Activated naive CD4-positive, alpha-beta T cell treated with anti-CD3 and anti-CD28 coated beads for 36 hours (primary cell): Measurements from ENCODE around the gene RNF208. TPM values are rescaled to one million over a fixed set of nuclear protein-coding genes. Genes with fewer than 3 reads are reported as not detected.

Source experiments
- CTCF ChIA-PET: fragments of 350-600 bp; sonication (Branson Sonifier 250); formaldehyde crosslinking; loops from one replicate; lab custom pipeline; 2021; ENCODE audit warnings: antibody characterized with exemption; lab: Charles Lee
- DNase-seq: peaks from one replicate; pipeline ENCODE4 v3.0.0-alpha.2; 2020
- H3K27ac Mint-ChIP-seq: one replicate; pipeline ENCODE4 v1.8.0; 2021; ENCODE audit warnings: mild to moderate bottlenecking, mixed read lengths
- H3K27me3 Mint-ChIP-seq: one replicate; pipeline ENCODE4 v1.8.0; 2021; ENCODE audit warnings: low read depth, mixed read lengths
- H3K36me3 Mint-ChIP-seq: one replicate; pipeline ENCODE4 v1.8.0; 2021; ENCODE audit warnings: low read depth, mixed read lengths
- H3K4me1 Mint-ChIP-seq: one replicate; pipeline ENCODE4 v1.8.0; 2021; ENCODE audit warnings: low read depth, mixed read lengths
- H3K4me3 Mint-ChIP-seq: one replicate; pipeline ENCODE4 v1.8.0; 2021; ENCODE audit warnings: mild to moderate bottlenecking, moderate library complexity, mixed read lengths
- H3K9me3 Mint-ChIP-seq: one replicate; pipeline ENCODE4 v1.8.0; 2021; ENCODE audit warnings: mixed read lengths
- intact Hi-C: fragments of 100-400 bp; cut with micrococcal nuclease; formaldehyde crosslinking; loops from one replicate; pipeline ENCODE4 v1.15.1; 2023
- total RNA-seq, 2 experiments: library from RNA; stranded (reverse); gene quantifications; one replicate each; pipeline ENCODE4 v1.2.3, GENCODE V29; 2021

Gene RNF208
- total RNA-seq, 2 experiments from 2014 or later = 4.9 to 5.0 TPM

DNA sequence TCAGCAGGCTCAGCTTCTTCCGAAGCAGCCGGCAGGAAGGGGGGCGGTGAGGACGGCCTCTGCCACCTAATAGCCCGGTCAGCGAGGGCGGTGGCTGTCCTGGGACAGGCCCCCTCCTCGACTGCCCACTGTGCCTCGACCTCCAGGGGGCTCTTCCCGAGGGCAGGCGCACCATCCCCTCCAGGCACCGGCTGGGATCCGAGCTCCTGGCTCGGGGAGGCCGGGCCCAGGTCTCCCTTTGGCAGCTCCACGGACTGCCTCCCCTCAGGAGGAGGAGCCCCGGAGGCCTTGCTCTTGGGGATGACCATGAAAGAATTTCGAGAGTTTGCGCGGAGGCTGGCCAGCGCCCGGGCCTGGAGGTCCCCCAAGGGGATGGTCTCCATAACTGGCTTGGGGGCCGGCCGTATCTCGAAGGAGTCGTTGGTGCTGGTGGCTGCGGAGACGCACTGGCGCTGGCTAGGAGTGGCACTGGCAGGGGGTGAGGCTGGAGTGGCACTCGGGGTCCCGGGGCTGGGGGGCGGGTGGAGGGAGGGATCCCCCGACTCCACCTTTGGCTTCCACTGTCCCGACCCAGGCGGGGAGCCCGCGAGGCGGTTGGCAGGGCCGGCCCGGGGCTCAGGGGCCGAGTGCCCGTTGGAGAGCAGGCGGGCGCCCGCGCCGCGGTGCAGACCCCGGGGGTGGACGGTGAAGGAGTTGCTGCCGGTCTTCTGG, 22.5 kb downstream of the RNF208 start:
- Mint-ChIP-seq H3K36me3 (no peaks in the 10 kb centered on the region), H3K4me3 (peak overlapping the region; percentile 73), H3K4me1 (peaks cover 31% of the 10 kb centered on the region), H3K27me3 (no peaks in the 10 kb centered on the region), H3K27ac (no peak overlapping the region), H3K9me3 (no peaks in the 10 kb centered on the region)
- no peak for DNase-seq
- CTCF ChIA-PET = interaction anchor here (1.6 to 3.8 kb wide), 2 partner anchors 11 to 131 kb away, joined by 3 to 16 read pairs; partner anchors contain the start of genes ANAPC2 and SSNA1
- intact Hi-C loops = loop anchor here (1.0 to 5.0 kb wide), 5 partner anchors 10 to 392 kb away; partner anchors contain the start of genes RABL6 and TUBB4B

DNA sequence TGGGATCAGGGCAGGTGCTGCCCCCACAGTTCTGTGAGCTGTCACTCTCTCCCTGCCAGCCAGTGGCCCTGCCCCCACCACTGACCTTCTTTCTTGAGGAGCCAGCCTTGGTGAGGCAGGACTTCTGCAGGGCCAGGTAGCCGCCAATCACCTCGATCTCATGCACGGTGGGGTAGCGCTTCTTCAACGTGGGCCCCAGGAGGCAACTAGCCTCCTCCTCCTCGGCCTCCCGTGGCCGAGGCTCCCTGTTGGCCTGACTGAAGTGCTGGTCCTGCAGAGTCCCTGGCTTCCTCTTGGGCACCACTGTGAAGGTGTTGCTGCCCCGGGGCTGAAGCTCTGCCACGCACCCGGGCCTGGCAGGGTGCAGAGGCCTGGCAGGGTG, 23.1 kb downstream of the RNF208 start:
- Mint-ChIP-seq H3K27me3 (no peaks in the 10 kb centered on the region), H3K27ac (no peak overlapping the region), H3K36me3 (no peaks in the 10 kb centered on the region), H3K9me3 (no peaks in the 10 kb centered on the region), H3K4me3 (peak overlapping the region; percentile 6), H3K4me1 (peaks cover 24% of the 10 kb centered on the region)
- intact Hi-C loops = no loop called here
- CTCF ChIA-PET = interaction anchor here (1.6 to 3.8 kb wide), 2 partner anchors 10 to 131 kb away, joined by 3 to 16 read pairs; partner anchors contain the start of genes ANAPC2 and SSNA1
- DNase-seq = no peak

DNA sequence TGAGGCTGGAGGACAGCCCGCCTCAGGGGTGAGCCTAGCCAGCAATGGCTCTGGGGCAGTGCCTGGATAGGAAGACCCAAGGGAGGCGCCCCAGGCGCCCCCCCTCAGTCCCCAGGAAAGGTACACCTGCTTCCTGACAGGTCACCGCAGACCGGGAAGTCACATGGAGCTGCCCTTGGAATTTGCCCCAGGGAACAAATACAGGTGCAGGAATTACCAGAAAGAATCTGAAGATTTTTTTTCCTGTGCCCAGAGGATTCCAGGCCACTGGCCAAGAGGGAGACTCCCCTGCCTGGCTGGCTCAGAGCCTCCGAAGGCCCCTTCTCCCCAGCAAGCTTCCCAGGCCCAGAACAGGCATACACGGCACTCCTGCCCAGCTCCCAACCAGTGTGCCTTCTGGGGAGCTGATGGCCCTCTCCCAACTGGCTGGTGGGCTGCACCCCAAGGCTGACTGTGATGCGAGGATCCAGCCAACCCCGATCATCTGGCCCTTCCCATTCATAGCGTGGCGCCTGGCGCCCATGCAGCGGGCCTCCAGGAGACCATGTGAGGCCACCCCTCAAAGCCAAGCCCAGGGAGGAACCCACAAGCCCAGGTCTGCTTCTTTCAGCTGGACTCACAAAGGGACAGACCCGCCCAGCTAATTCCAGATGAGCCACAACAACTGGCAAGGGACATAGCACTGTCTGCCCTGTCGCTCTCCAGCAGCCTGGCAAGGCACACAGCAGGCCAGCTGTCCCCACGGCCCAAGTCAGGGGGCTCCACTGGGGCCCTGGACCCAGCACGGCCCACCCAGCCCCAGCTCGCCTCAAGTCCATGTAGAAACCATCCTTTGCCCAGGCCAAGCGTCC, 23.8 kb downstream of the RNF208 start:
- intact Hi-C loops = no loop called here
- Mint-ChIP-seq H3K4me3 (peak overlapping the region; percentile 6), H3K9me3 (no peaks in the 10 kb centered on the region), H3K4me1 (peaks cover 19% of the 10 kb centered on the region), H3K36me3 (no peaks in the 10 kb centered on the region), H3K27me3 (no peaks in the 10 kb centered on the region), H3K27ac (no peak overlapping the region)
- no peak for DNase-seq
- CTCF ChIA-PET = interaction anchor here (1.6 to 3.8 kb wide), 3 partner anchors 9 to 169 kb away, joined by 3 to 16 read pairs (median 5); partner anchors contain the start of genes ANAPC2 and SSNA1

DNA sequence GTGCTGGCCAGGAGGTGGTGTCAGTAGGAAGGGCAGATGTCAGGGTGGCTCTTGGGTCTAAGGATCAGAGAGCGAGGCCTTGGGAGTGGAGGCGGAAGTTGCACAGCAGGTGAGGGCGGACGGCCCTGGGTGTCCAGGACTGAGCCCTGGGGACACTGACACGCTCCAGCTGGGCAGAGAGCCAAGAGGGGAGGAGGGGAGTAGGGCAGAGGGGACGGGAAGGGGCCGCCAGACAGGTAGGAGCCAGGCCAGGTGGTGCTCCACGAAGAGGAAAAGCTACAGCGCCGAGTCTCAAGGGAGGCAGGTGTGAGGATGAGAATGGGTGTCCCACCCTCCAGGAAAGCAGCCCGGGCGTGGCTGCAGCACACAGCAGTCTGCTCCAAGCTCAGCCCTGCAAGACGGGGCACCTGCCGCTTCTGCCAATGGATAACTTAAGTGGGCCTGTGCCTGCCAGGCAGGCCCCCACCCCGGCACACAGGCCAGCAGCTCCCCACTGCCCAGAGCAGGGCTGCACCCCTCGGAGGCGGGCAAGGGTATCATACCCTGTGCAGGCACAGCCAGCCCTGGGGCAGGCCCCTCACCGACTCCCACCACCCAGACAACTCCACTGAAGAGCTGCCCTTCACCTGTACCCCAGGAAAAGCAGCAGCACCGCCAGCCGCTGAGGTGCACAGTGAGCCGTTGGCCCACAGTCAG, 26.4 kb downstream of the RNF208 start:
- Mint-ChIP-seq H3K9me3 (no peaks in the 10 kb centered on the region), H3K27ac (no peak overlapping the region), H3K4me3 (no peak overlapping the region), H3K27me3 (no peaks in the 10 kb centered on the region), H3K36me3 (peaks cover 1% of the 10 kb centered on the region), H3K4me1 (peaks cover 5% of the 10 kb centered on the region)
- intact Hi-C loops = no loop called here
- CTCF ChIA-PET = interaction anchor here (1.3 kb wide), 1 partner anchor 41 kb away, joined by 4 read pairs; no protein-coding TSS in a partner anchor
- no peak for DNase-seq

DNA sequence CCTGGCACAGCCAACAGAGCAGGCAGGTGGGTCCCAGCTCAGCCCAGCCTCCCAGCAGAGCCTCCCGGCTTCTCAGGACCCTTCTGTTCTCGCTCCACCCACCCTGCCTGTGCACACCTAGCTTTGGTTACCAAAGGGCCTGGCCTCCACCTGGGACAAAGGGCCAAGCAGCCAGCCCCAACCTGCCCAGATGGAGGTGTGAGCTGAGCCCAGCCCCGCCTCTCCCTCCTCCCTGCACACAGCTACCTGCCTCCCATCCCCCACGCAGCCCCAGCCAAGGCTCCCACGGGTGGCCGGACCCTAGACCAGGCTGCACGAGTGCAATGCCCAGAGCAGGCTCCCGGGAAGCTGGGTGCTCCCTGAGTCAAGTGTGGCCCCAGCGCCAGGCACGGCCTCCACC, 27.1 kb downstream of the RNF208 start:
- intact Hi-C loops = no loop called here
- no peak for DNase-seq
- peaks cover 8% of the 10 kb centered on the region for H3K4me1 Mint-ChIP-seq
- peaks cover 2% of the 10 kb centered on the region for H3K36me3 Mint-ChIP-seq
- no peaks in the 10 kb centered on the region for H3K9me3 Mint-ChIP-seq
- no peaks in the 10 kb centered on the region for H3K27me3 Mint-ChIP-seq
- no peak overlapping the region for H3K27ac Mint-ChIP-seq
- CTCF ChIA-PET = interaction anchor here (1.3 kb wide), 1 partner anchor 42 kb away, joined by 4 read pairs; no protein-coding TSS in a partner anchor
- no peak overlapping the region for H3K4me3 Mint-ChIP-seq

DNA sequence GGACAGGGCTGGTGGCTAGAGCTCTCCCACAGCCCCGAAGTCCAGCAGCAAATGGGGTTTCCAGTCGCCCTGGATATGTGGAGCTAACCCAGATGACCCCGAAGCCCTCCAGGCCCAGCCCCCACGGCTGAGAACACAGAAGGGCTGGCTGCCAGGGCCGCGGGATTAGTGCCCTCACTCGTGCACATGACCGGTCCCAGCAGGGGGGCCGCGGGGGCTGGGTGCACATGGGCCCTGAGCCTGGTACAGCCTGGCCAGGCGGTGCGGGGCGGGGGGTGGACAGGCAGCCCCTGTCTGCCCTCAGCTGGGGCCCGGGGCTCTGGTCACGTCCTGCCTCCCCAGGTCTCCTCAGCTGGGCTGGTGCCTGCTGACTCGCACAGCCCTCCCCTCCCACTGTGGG, 27.7 kb downstream of the RNF208 start:
- Mint-ChIP-seq H3K9me3 (no peaks in the 10 kb centered on the region), H3K27ac (no peak overlapping the region), H3K4me3 (no peak overlapping the region), H3K27me3 (no peaks in the 10 kb centered on the region), H3K4me1 (peaks cover 11% of the 10 kb centered on the region), H3K36me3 (peaks cover 2% of the 10 kb centered on the region)
- intact Hi-C loops = no loop called here
- CTCF ChIA-PET = interaction anchor here (0.5 to 1.3 kb wide), 2 partner anchors 19 to 111 kb away, joined by 3 read pairs; no protein-coding TSS in a partner anchor
- no peak for DNase-seq

DNA sequence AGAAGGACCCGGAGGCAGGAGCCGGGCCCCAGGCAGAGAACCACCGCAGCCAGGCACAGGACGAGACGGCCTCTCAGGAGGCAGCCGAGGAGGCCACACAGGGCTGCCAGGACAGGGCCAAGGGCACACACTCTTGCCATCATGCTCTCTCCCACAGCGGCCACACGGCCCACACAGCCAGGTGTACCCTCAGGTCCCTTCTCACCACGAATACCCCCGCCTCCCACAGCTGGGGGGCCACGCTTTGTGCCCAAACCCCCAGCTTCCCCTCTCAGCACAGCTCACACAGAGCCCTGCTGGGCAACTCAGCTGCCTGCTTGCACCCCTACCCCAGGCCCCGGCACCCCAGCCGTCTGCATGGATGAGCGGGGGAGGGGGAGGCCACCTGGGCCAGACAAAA, 28.3 kb downstream of the RNF208 start:
- H3K27me3 Mint-ChIP-seq = no peaks in the 10 kb centered on the region
- intact Hi-C loops = no loop called here
- no peak for DNase-seq
- CTCF ChIA-PET = interaction anchor here (1.3 kb wide), 1 partner anchor 18 kb away, joined by 3 read pairs; no protein-coding TSS in a partner anchor
- no peaks in the 10 kb centered on the region for H3K9me3 Mint-ChIP-seq
- H3K36me3 Mint-ChIP-seq = peaks cover 2% of the 10 kb centered on the region
- no peak overlapping the region for H3K27ac Mint-ChIP-seq
- H3K4me1 Mint-ChIP-seq = peaks cover 16% of the 10 kb centered on the region
- no peak overlapping the region for H3K4me3 Mint-ChIP-seq

DNA sequence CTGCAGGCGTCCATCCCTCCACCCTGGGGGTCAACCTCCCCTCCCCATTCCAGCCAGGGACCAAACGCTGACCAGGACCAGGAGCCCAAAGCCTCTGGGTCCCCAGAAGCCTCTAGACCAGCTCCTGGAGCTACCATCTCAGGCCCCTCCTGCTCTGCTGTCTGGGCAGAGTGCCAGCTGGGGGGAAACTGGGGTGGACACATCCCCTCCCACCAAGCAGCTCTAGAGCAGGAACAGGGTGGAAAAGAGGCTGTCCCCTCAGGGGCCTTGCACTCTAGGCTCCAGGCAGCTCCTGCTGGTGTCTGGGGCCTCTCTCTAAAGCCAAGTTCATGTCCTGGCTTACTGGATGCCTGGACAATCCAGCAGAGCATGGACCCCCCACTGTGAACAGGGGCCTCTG, 29.2 kb downstream of the RNF208 start:
- no peak overlapping the region for H3K4me3 Mint-ChIP-seq
- no peak overlapping the region for H3K27ac Mint-ChIP-seq
- H3K9me3 Mint-ChIP-seq = no peaks in the 10 kb centered on the region
- CTCF ChIA-PET = interaction anchor here (1.0 to 1.3 kb wide), 2 partner anchors 17 to 44 kb away, joined by 3 to 4 read pairs; no protein-coding TSS in a partner anchor
- H3K4me1 Mint-ChIP-seq = peaks cover 16% of the 10 kb centered on the region
- DNase-seq = no peak
- H3K36me3 Mint-ChIP-seq = peaks cover 3% of the 10 kb centered on the region
- intact Hi-C loops = no loop called here
- H3K27me3 Mint-ChIP-seq = no peaks in the 10 kb centered on the region

DNA sequence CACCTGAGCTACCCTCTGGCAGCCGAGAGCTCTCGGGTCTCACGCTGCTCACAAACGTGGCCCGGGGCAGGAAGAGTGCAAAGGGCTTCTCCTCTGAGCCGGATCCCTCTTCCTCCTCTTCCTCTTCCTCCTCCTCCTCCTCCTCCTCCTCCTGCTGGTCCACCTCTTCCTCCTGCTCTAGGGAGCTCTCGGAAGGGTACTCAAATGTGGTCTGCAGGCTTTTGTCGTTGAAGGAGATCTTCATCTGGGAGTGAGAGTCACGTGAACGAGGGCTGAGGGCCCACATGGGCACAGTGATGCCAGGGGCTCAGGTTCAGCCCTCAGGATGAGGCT, 29.6 kb downstream of the RNF208 start:
- no peak for DNase-seq
- Mint-ChIP-seq H3K4me1 (peaks cover 20% of the 10 kb centered on the region), H3K9me3 (no peaks in the 10 kb centered on the region), H3K27me3 (no peaks in the 10 kb centered on the region), H3K27ac (no peak overlapping the region), H3K36me3 (peaks cover 3% of the 10 kb centered on the region), H3K4me3 (no peak overlapping the region)
- CTCF ChIA-PET = interaction anchor here (1.0 kb wide), 1 partner anchor 44 kb away, joined by 4 read pairs; no protein-coding TSS in a partner anchor
- intact Hi-C loops = no loop called here

DNA sequence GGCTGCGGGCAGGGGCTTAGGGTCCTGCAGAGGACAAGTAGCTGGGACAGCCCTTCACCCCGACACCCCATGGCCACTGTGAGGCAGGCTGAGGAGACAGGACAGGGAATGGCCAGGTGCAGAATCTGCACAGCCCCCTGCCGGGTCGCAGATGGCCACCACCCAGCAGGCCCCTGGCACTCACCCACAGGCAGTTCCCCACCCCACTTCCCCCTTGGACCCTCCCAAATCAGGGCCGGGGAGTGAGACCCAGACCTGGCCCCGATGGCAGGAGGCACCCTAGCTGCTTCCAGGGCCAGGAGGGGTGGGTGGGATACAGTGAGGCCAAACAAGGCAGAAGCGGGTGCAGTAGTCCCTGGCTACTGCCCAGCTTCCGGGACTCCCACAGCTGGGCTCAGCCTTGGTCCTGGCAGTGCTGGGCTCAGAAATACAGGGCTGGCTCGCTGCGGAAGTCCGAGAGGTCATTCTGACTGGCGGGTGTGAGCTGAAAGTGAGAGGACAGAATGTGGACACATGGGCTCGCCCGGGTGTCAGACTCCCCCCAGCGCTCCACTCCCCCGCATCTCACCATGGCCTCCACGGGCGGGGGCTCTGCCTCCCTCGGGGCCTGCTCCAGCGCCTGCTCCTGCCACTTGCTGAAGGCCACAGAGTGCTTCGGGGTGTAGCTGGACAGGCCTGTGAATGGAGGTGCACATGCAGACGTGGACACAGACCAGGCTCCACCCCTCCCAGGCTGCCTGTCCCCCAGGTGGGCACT, 30.2 kb downstream of the RNF208 start:
- CTCF ChIA-PET = interaction anchor here (1.0 kb wide), 1 partner anchor 45 kb away, joined by 4 read pairs; no protein-coding TSS in a partner anchor
- Mint-ChIP-seq H3K4me1 (peaks cover 25% of the 10 kb centered on the region), H3K4me3 (no peak overlapping the region), H3K27ac (no peak overlapping the region), H3K9me3 (no peaks in the 10 kb centered on the region), H3K36me3 (peaks cover 3% of the 10 kb centered on the region), H3K27me3 (no peaks in the 10 kb centered on the region)
- no peak for DNase-seq
- intact Hi-C loops = no loop called here

DNA sequence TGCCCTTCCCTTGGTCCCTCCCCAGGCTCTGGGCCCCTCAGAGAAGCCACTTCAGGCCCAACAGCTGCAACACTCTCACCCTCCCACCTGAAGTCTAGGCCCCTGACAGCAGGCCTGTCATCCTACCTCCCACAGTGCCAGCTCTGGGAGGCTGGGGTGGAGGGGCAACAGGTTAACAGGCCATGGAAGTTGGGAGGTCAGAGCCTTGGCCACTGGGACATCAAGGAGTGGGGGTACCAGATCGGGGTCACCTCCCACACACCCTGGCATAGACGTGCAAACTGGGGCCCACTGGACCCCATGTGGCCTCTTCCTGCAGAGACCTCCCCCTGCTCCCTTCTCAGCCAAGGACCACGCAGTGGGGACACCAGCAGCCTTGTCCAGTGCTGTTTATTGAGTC, 30.8 kb downstream of the RNF208 start:
- intact Hi-C loops = no loop called here
- no peak for DNase-seq
- Mint-ChIP-seq H3K27ac (no peak overlapping the region), H3K4me3 (peak overlapping the region; percentile 36), H3K27me3 (no peaks in the 10 kb centered on the region), H3K9me3 (no peaks in the 10 kb centered on the region), H3K4me1 (peaks cover 31% of the 10 kb centered on the region), H3K36me3 (peaks cover 3% of the 10 kb centered on the region)
- CTCF ChIA-PET = interaction anchor here (1.7 kb wide), 1 partner anchor 35 kb away, joined by 6 read pairs; the partner anchor contains the start of gene RNF224
